HepG2 (cell line): ENCODE measurements around the gene MAEA. TPM values are rescaled to one million over a fixed set of nuclear protein-coding genes. Genes with fewer than 3 reads are reported as not detected.

Source experiments
- AGO2 ChIP-seq: fragments of 200-400 bp; formaldehyde crosslinking; optimal IDR thresholded peaks from 2 replicates; pipeline ENCODE3; 2017; ENCODE audit warnings: mild to moderate bottlenecking, low read depth, low read length, moderate library complexity
- ASH2L ChIP-seq: fragments of 300-600, 200-600 bp; sonication (generic); IDR thresholded peaks from 2 replicates; pipeline ENCODE4 v1.7.0; 2017; ENCODE audit warnings: low read depth, mild to moderate bottlenecking, moderate library complexity, mixed read lengths, low read length; ENCODE audit not compliant: insufficient read length
- FOXA3 ChIP-seq: IDR thresholded peaks from 2 replicates; pipeline ENCODE4 v1.6.1; 2016; ENCODE audit warnings: missing genetic modification reagents, missing compliant biosample characterization
- MAFG ChIP-seq: sonication (generic); formaldehyde crosslinking; IDR thresholded peaks from 2 replicates; pipeline ENCODE4 v1.5.1; 2020; ENCODE audit warnings: mild to moderate bottlenecking, missing genetic modification reagents
- MAZ ChIP-seq, 2 experiments: sonication (generic) in 1 of 2; formaldehyde crosslinking in 1 of 2; IDR thresholded peaks; 2 replicates each; pipeline versions ENCODE4 v1.5.0 to v1.6.1; 2012 to 2020; ENCODE audit warnings: low read depth in 2 of 2, mild to moderate bottlenecking in 2 of 2, borderline replicate concordance in 1 of 2, improper control_type of control experiment in 1 of 2, low read length in 1 of 2, missing genetic modification reagents in 1 of 2, moderate library complexity in 1 of 2
- RXRA ChIP-seq: sonication (generic); formaldehyde crosslinking; IDR thresholded peaks from 2 replicates; pipeline ENCODE4 v1.5.1; 2020; ENCODE audit warnings: missing genetic modification reagents
- TAF1 ChIP-seq: sonication (generic); formaldehyde crosslinking; IDR thresholded peaks from 2 replicates; pipeline ENCODE4 v1.4.0; 2020; ENCODE audit warnings: missing genetic modification reagents
- THAP11 ChIP-seq: IDR thresholded peaks from 2 replicates; pipeline ENCODE4 v1.6.1; 2016; ENCODE audit warnings: missing biosample characterization, missing genetic modification reagents
- ZNF234 ChIP-seq: sonication (generic); formaldehyde crosslinking; conservative IDR thresholded peaks from 2 replicates; pipeline ENCODE4 v1.5.1; 2020; ENCODE audit warnings: mild to moderate bottlenecking, missing genetic modification reagents
- ZNF264 ChIP-seq: sonication (generic); formaldehyde crosslinking; IDR thresholded peaks from 2 replicates; pipeline ENCODE4 v1.4.0; 2020; ENCODE audit warnings: missing genetic modification reagents
- ZNF296 ChIP-seq: sonication (generic); formaldehyde crosslinking; conservative IDR thresholded peaks from 2 replicates; pipeline ENCODE4 v1.5.0; 2020; ENCODE audit warnings: mild to moderate bottlenecking, missing genetic modification reagents
- ZNF333 ChIP-seq: sonication (generic); formaldehyde crosslinking; IDR thresholded peaks from 2 replicates; pipeline ENCODE4 v1.4.0; 2020; ENCODE audit warnings: mild to moderate bottlenecking, missing genetic modification reagents, borderline replicate concordance
- ZNF441 ChIP-seq: sonication (generic); formaldehyde crosslinking; IDR thresholded peaks from 2 replicates; pipeline ENCODE4 v1.7.0; 2021; ENCODE audit warnings: missing genetic modification reagents, borderline replicate concordance
- ZNF577 ChIP-seq: sonication (generic); formaldehyde crosslinking; IDR thresholded peaks from 2 replicates; pipeline ENCODE4 v1.4.0; 2020; ENCODE audit warnings: mild to moderate bottlenecking, low read depth, missing genetic modification reagents, borderline replicate concordance
- polyA plus RNA-seq, 8 experiments: library from polyadenylated mRNA; depleted of rRNA in 3 of 8; stranded (reverse) in 7 of 8; unstranded in 1 of 8; fragments of >200 nt; fragmentation: Illumina TruSeq in 4 of 8; extraction: Trizol in 4 of 8; gene quantifications; 2 replicates each; pipeline versions ENCODE4 v1.2.1 to v1.2.3, GENCODE V29; 2011 to 2016; ENCODE audit warnings: low read depth in 4 of 8, missing spikeins in 1 of 8, mixed read lengths in 1 of 8; ENCODE audit not compliant: insufficient read depth in 1 of 8
- total RNA-seq, 5 experiments: library from RNA; depleted of rRNA; stranded (reverse); fragments of >200 nt; fragmentation: Illumina TruSeq; extraction: Trizol; gene quantifications; 2 replicates each; pipeline ENCODE4 v1.2.3, GENCODE V29; 2016; ENCODE audit warnings: low read depth in 1 of 5
- TF ChIP-seq, protein P1 (sequence below), 2 experiments: fragments of 450-650 bp in 1 of 2; sonication (generic) in 1 of 2; formaldehyde crosslinking in 1 of 2; IDR thresholded peaks; 2 replicates each; pipeline versions ENCODE4 v1.6.1 to v1.8.0; 2016 to 2022; ENCODE audit warnings: antibody characterized with exemption in 1 of 2, mild to moderate bottlenecking in 1 of 2, missing genetic modification reagents in 1 of 2
- TF ChIP-seq, protein P2 (sequence below): sonication (generic); formaldehyde crosslinking; IDR thresholded peaks from 2 replicates; pipeline ENCODE4 v1.5.0; 2020; ENCODE audit warnings: missing genetic modification reagents
- TF ChIP-seq, protein P3 (sequence below): sonication (generic); formaldehyde crosslinking; IDR thresholded peaks from 2 replicates; pipeline ENCODE4 v1.8.0; 2022; ENCODE audit warnings: missing genetic modification reagents, mild to moderate bottlenecking, borderline replicate concordance

The MAEA gene
- total and polyA plus RNA-seq, 2 of the 13 experiments (the other 11 are each of a cell fraction or from before 2014, with no cell fraction given) = 52.0 to 57.1 TPM

DNA sequence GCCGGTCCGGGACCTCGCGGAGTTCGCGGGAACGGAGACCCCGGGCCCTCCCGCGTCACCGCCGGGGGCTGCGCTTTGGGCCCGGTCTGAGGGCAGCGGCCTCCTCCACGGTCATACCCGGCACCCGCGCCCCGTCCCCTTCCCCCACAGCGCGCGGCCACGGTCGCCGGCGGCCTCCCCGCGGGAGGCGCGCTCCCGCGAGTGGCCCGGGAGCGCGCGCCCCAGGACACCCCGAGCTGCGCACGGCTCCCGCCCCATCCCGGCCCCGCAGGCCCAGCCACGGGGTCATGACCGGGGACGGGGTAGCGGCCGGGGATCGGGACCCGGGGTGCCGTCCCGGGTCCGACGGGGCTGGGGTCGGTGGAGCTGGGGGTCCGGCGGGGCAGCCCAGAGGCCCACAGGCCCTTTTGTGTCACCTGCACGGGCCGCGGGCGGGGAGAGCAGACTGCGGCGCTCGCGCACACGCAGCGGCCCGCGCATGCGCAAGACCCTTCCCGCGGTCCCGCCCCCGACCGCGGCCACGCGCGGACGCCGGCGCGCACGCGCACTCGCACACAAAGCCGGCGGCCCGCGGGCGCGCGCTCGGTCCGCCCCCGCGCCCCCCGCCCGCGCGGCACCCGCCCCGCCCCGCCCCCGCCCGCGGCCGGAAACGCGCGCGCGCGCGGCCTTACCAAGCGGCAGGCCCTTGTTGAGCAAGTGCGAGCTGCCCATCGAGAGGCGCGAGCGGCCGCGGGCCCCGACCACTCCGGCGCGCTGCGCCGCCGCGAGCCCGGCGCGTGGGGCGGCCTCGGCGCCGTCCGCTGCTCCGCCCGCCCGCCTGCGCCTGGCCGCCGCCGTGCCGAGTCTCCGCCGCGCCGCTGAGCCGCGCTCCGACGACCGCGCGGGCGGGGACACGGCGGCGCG is 41.2 kb upstream of the MAEA start, which contains the start of gene CTBP1 (continued):
- TF ChIP-seq, protein P1, sequence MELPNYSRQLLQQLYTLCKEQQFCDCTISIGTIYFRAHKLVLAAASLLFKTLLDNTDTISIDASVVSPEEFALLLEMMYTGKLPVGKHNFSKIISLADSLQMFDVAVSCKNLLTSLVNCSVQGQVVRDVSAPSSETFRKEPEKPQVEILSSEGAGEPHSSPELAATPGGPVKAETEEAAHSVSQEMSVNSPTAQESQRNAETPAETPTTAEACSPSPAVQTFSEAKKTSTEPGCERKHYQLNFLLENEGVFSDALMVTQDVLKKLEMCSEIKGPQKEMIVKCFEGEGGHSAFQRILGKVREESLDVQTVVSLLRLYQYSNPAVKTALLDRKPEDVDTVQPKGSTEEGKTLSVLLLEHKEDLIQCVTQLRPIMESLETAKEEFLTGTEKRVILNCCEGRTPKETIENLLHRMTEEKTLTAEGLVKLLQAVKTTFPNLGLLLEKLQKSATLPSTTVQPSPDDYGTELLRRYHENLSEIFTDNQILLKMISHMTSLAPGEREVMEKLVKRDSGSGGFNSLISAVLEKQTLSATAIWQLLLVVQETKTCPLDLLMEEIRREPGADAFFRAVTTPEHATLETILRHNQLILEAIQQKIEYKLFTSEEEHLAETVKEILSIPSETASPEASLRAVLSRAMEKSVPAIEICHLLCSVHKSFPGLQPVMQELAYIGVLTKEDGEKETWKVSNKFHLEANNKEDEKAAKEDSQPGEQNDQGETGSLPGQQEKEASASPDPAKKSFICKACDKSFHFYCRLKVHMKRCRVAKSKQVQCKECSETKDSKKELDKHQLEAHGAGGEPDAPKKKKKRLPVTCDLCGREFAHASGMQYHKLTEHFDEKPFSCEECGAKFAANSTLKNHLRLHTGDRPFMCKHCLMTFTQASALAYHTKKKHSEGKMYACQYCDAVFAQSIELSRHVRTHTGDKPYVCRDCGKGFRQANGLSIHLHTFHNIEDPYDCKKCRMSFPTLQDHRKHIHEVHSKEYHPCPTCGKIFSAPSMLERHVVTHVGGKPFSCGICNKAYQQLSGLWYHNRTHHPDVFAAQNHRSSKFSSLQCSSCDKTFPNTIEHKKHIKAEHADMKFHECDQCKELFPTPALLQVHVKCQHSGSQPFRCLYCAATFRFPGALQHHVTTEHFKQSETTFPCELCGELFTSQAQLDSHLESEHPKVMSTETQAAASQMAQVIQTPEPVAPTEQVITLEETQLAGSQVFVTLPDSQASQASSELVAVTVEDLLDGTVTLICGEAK (IDR thresholded peaks at IDR 0.05) = no peak
- TF ChIP-seq, protein P1 (CRISPR knock-in tag; IDR thresholded peaks at IDR 0.05) = no peak
- TF ChIP-seq ZNF234 = no peak
- no peak for TF ChIP-seq FOXA3 (CRISPR knock-in tag)
- peak; percentile 78 for TF ChIP-seq AGO2
- TF ChIP-seq TAF1 (CRISPR knock-in tag) = peak; percentile 48
- no peak for TF ChIP-seq ZNF333
- TF ChIP-seq, protein P2, sequence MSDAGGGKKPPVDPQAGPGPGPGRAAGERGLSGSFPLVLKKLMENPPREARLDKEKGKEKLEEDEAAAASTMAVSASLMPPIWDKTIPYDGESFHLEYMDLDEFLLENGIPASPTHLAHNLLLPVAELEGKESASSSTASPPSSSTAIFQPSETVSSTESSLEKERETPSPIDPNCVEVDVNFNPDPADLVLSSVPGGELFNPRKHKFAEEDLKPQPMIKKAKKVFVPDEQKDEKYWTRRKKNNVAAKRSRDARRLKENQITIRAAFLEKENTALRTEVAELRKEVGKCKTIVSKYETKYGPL = no peak
- TF ChIP-seq ASH2L = peak; percentile 41
- TF ChIP-seq ZNF577 (CRISPR knock-in tag) = no peak
- TF ChIP-seq ZNF296 (CRISPR knock-in tag) = no peak
- TF ChIP-seq ZNF264 (CRISPR knock-in tag) = no peak
- TF ChIP-seq, protein P3, sequence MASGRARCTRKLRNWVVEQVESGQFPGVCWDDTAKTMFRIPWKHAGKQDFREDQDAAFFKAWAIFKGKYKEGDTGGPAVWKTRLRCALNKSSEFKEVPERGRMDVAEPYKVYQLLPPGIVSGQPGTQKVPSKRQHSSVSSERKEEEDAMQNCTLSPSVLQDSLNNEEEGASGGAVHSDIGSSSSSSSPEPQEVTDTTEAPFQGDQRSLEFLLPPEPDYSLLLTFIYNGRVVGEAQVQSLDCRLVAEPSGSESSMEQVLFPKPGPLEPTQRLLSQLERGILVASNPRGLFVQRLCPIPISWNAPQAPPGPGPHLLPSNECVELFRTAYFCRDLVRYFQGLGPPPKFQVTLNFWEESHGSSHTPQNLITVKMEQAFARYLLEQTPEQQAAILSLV (CRISPR knock-in tag) = no peak
- peak; percentile 10; the same call in 1 of the 2 replicates for TF ChIP-seq ZNF441 (CRISPR knock-in tag)
- no peak for TF ChIP-seq MAFG (CRISPR knock-in tag)
- no peak for TF ChIP-seq RXRA
- TF ChIP-seq MAZ (IDR thresholded peaks at IDR 0.05; ENCODE audit: borderline replicate concordance, low read depth, low read length) = no peak
- peak; percentile 53; the same call in 1 of the 2 replicates for TF ChIP-seq MAZ (CRISPR knock-in tag; IDR thresholded peaks at IDR 0.05; ENCODE audit: low read depth)
- TF ChIP-seq THAP11 (CRISPR knock-in tag) = peak; percentile 22; the same call in 1 of the 2 replicates
